Esophagus muscularis mucosa (tissue), 4 donors: ENCODE data around the gene FADS1. TPM values are rescaled to one million over a fixed set of nuclear protein-coding genes. Genes with fewer than 3 reads are reported as not detected.

Experiments
- DNase-seq: peaks from one replicate; pipeline ENCODE4 v3.0.0-alpha.2; 2017; ENCODE audit errors: extremely low spot score
- H3K27ac ChIP-seq, 4 donors: fragments of 200-600 bp; sonication (generic); replicated peaks in 1 of 4; 1 replicate in 3 of 4; 2 replicates in 1 of 4; pipeline ENCODE4 v1.5.1; 2016 to 2019; ENCODE audit warnings: mild to moderate bottlenecking in 1 of 4
- H3K27me3 ChIP-seq, 4 donors: fragments of 200-600 bp; sonication (generic); one replicate each; pipeline versions ENCODE4 v1.5.1 to v1.6.0; 2016 to 2019
- H3K36me3 ChIP-seq, 4 donors: fragments of 200-600 bp; sonication (generic); one replicate each; pipeline ENCODE4 v1.5.1; 2016 to 2019
- H3K4me1 ChIP-seq, 4 donors: fragments of 200-600 bp; sonication (generic); one replicate each; pipeline ENCODE4 v1.5.1; 2016 to 2019
- H3K4me3 ChIP-seq, 4 donors: fragments of 200-600 bp; sonication (generic); 1 replicate in 2 of 4; 2 replicates in 2 of 4; pipeline ENCODE4 v1.5.1; 2016 to 2019; ENCODE audit warnings: mild to moderate bottlenecking in 4 of 4, moderate library complexity in 1 of 4
- H3K9me3 ChIP-seq, 4 donors: fragments of 200-600 bp; sonication (generic); 1 replicate in 3 of 4; 2 replicates in 1 of 4; pipeline ENCODE4 v1.5.1; 2016 to 2019
- EP300 ChIP-seq: sonication (generic); formaldehyde crosslinking; IDR thresholded peaks from one replicate; pipeline ENCODE4 v1.6.1; 2017; ENCODE audit warnings: antibody characterized with exemption
- POLR2A ChIP-seq: fragments of 450-650 bp; IDR thresholded peaks from one replicate; pipeline ENCODE4 v1.6.1; 2017; ENCODE audit warnings: antibody characterized with exemption, moderate library complexity, mild to moderate bottlenecking, low read depth
- POLR2AphosphoS5 ChIP-seq, 2 donors: sonication (generic); formaldehyde crosslinking; IDR thresholded peaks; one replicate each; pipeline ENCODE4 v1.6.1; 2017; ENCODE audit warnings: antibody characterized with exemption in 2 of 2
- WGBS: methylation state at CpG from one replicate; pipeline ENCODE4 v1.1.5; 2018; 5-methylcytosine and 5-hydroxymethylcytosine counted together
- intact Hi-C: fragments of 100-400 bp; cut with DNase I; formaldehyde crosslinking; loops from one replicate; pipeline ENCODE4 v1.15.1; 2023
- total RNA-seq, 4 donors: library from RNA; depleted of rRNA; stranded (reverse); fragments of >200 nt; gene quantifications; one replicate each; pipeline versions ENCODE4 v1.1.0 to v1.2.1, GENCODE V29; 2016
- TF ChIP-seq, protein P1 (sequence below), 3 experiments: fragments of 200-600 bp in 2 of 3; fragments of 450-650 bp in 1 of 3; sonication (generic) in 2 of 3; IDR thresholded peaks; one replicate each; pipeline ENCODE4 v1.5.1; 2017 to 2019; ENCODE audit warnings: antibody characterized with exemption in 3 of 3, mild to moderate bottlenecking in 2 of 3, moderate library complexity in 1 of 3

Gene FADS1
- total RNA-seq, 4 donors from 2014 or later: 20.2 to 26.0 (median 23.8) TPM

DNA sequence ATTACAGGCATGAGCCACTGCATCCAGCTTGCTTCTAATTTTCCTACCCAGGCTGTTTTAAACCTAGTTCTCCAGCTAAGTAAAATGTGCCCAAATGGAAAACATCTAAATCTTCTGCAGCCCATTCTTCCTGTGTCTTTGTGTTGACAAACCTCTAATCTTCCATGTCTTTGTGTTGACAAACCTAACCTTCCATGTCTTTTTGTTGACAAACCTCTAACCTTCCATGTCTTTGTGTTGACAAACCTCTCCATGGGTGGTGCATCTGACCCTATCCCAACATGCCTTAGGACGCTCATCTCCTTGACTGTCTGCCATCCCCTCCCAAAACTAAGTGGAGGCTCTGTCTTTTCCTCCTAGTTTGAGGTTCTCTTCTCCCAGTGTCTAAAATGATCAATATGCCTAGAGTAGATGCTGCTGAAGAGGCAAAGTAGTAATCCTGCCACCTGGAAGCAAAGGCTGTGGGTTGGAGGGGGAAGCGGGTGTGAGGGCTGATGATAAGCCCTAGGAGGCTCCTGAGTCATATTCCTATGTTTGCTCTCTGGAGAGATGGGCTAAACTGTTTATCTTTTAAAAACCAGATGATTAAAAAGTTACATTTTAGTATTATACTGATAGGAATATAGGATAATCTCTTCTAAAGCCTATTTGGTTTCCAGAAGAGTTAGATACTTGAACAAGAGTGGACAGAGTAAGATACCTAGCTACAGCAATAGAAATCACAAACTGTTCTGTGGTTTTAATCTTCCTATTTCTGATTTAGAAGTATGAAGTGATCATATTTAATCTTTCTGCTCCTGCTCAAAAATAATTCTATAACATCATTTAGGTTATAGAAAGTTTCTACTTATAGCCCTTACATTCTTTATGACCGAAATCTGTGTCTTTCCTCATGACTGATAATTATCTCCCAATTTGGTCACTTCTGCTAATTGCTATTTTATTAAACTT, 16.2 kb downstream of the FADS1 start:
- no peaks in the 10 kb centered on the region for H3K27me3 ChIP-seq
- DNase-seq: no peak
- no peak overlapping the region for H3K27ac ChIP-seq
- TF ChIP-seq POLR2A: no peak
- no peak for TF ChIP-seq EP300
- TF ChIP-seq, protein P1, sequence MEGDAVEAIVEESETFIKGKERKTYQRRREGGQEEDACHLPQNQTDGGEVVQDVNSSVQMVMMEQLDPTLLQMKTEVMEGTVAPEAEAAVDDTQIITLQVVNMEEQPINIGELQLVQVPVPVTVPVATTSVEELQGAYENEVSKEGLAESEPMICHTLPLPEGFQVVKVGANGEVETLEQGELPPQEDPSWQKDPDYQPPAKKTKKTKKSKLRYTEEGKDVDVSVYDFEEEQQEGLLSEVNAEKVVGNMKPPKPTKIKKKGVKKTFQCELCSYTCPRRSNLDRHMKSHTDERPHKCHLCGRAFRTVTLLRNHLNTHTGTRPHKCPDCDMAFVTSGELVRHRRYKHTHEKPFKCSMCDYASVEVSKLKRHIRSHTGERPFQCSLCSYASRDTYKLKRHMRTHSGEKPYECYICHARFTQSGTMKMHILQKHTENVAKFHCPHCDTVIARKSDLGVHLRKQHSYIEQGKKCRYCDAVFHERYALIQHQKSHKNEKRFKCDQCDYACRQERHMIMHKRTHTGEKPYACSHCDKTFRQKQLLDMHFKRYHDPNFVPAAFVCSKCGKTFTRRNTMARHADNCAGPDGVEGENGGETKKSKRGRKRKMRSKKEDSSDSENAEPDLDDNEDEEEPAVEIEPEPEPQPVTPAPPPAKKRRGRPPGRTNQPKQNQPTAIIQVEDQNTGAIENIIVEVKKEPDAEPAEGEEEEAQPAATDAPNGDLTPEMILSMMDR (IDR thresholded peaks at IDR 0.05): no peak
- no peak for TF ChIP-seq POLR2AphosphoS5 (IDR thresholded peaks at IDR 0.05)
- WGBS: 91% methylated on average over 3 of the region's 3 CpGs
- no peak overlapping the region for H3K4me3 ChIP-seq
- no peaks in the 10 kb centered on the region for H3K9me3 ChIP-seq
- H3K4me1 ChIP-seq: peaks cover 5 to 14% (median 11%) of the 10 kb centered on the region in 4 donors
- intact Hi-C loops: loop anchor here (5.0 kb wide), 1 partner anchor 147 kb away; no protein-coding TSS in a partner anchor
- H3K36me3 ChIP-seq: peaks cover 4 to 50% (median 37%) of the 10 kb centered on the region in 4 donors

DNA sequence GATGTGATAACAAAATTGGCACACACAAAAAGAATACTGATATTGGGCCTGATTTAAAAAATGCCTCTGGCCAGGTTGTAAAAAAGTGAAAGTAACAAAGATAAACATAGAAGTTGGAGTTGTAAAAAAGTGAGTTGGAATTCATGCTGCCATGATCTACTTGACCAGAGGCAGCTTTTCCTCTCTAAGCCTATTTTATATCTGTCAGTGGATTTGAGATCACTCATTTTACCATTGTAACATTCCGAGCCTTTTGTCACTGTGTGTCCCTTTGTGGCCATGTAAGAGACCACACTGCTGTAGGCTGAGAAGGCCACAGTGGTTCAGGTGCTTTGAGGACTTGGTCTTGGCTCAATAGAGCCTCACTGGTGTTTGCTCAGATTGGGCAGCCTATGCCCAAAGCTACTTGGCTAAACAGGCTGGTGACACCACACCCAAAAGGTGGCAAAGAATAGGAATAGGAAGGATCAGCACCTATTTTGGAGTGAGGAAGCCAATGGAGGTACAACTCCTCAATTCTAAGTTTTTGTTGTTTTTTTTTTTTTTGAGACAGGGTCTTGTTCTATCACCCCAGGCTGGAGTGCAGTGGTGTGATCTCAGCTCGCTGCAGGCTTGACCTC, 17.0 kb downstream of the FADS1 start:
- peaks cover 5 to 14% (median 11%) of the 10 kb centered on the region in 4 donors for H3K4me1 ChIP-seq
- intact Hi-C loops: loop anchor here (5.0 to 10.0 kb wide), 4 partner anchors 73 to 308 kb away; no protein-coding TSS in a partner anchor
- H3K36me3 ChIP-seq: peaks cover 3 to 45% (median 34%) of the 10 kb centered on the region in 4 donors

DNA sequence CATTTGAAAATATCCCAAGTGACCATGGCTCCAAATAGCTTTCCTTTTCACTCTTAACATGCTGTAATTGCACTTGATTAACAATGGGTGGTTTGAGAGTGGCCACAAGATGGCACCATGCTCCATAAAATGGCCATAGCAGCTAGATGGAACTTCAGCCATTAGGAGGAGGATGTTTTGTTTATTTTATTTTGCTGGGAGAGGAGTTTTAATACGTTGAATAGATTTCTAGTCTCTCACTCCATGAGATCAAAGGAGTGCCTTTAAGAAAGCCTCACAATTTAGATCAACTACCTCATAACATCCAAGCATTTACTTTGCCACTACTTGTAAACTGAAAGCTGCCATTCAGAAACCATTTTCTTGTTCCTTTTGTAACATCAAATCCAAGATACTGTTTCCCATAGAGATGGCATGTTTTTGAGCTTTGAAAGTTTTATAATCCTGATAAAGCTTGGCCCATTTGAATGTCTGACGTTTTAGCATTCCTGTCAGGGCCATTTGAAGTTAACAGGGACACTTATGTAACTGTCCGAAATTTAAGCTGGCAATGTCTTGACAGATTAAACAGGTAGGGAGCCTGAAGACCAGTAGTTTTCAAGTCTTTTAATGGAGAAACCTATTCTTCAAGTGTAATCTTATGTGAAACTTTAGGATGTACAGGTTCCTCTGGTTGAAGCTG, 19.4 kb downstream of the FADS1 start:
- Histone ChIP-seq H3K4me3 (peak overlapping the region in 1 of 4 donors; percentile 19), H3K27ac (peak overlapping the region; percentile 48 to 74 (median 68)), H3K4me1 (peaks cover 12 to 26% (median 24%) of the 10 kb centered on the region in 4 donors), H3K36me3 (peaks cover 0 to 21% (median 15%) of the 10 kb centered on the region in 4 donors), H3K9me3 (no peaks in the 10 kb centered on the region), H3K27me3 (no peaks in the 10 kb centered on the region)
- intact Hi-C loops: loop anchor here (2.0 to 10.0 kb wide), 4 partner anchors 75 to 310 kb away; no protein-coding TSS in a partner anchor
- no peak for DNase-seq
- TF ChIP-seq, protein P1 (IDR thresholded peaks at IDR 0.05): peak; percentile 82 to 95 (median 85)
- TF ChIP-seq POLR2A (no peak), EP300 (no peak), POLR2AphosphoS5 (IDR thresholded peaks at IDR 0.05) (peak in 1 of 2 donors; percentile 36)
- WGBS: 31% methylated on average over 3 of the region's 3 CpGs

More for the DNA sequence above, 17.0 kb downstream of the FADS1 start:
- no peak overlapping the region for H3K27ac ChIP-seq
- no peaks in the 10 kb centered on the region for H3K9me3 ChIP-seq
- no peak for TF ChIP-seq POLR2AphosphoS5 (IDR thresholded peaks at IDR 0.05)
- no peak for TF ChIP-seq POLR2A
- TF ChIP-seq EP300: no peak
- TF ChIP-seq, protein P1 (IDR thresholded peaks at IDR 0.05): no peak
- no peaks in the 10 kb centered on the region for H3K27me3 ChIP-seq
- DNase-seq: no peak
- H3K4me3 ChIP-seq: no peak overlapping the region
- WGBS: 95% methylated on average over 2 of the region's 2 CpGs

DNA sequence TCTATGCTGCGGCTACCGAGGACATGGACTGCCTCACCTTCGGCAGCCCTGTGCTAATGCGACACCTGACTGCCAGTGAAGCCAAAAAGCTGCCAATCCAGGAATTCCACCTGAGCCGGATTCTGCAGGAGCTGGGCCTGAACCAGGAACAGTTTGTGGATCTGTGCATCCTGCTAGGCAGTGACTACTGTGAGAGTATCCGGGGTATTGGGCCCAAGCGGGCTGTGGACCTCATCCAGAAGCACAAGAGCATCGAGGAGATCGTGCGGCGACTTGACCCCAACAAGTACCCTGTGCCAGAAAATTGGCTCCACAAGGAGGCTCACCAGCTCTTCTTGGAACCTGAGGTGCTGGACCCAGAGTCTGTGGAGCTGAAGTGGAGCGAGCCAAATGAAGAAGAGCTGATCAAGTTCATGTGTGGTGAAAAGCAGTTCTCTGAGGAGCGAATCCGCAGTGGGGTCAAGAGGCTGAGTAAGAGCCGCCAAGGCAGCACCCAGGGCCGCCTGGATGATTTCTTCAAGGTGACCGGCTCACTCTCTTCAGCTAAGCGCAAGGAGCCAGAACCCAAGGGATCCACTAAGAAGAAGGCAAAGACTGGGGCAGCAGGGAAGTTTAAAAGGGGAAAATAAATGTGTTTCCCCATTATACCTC, 20.8 kb downstream of the FADS1 start:
- intact Hi-C loops: loop anchor here (2.0 to 10.0 kb wide), 4 partner anchors 76 to 311 kb away; no protein-coding TSS in a partner anchor
- no peak overlapping the region for H3K4me3 ChIP-seq
- TF ChIP-seq, protein P1 (IDR thresholded peaks at IDR 0.05): no peak
- TF ChIP-seq POLR2AphosphoS5 (IDR thresholded peaks at IDR 0.05) (no peak), EP300 (no peak), POLR2A (no peak)
- H3K27me3 ChIP-seq: no peaks in the 10 kb centered on the region
- peaks cover 20 to 38% (median 34%) of the 10 kb centered on the region in 4 donors for H3K4me1 ChIP-seq
- WGBS: 94% methylated on average over 17 of the region's 18 CpGs
- H3K27ac ChIP-seq: no peak overlapping the region
- no peak for DNase-seq
- no peaks in the 10 kb centered on the region for H3K9me3 ChIP-seq
- H3K36me3 ChIP-seq: peaks cover 0 to 11% (median 10%) of the 10 kb centered on the region in 4 donors
